Epithelial cell of esophagus (primary cell): ENCODE data around the gene SHISAL1.

ENCODE experiments used
- DNase-seq: peaks from one replicate; pipeline ENCODE4 v3.0.0; 2010; ENCODE audit warnings: low read depth
- H3K4me3 ChIP-seq: 2 replicates; pipeline ENCODE4 v1.5.1; 2011; ENCODE audit warnings: mild to moderate bottlenecking, low read length, control low read depth
- CTCF ChIP-seq: IDR thresholded peaks from 2 replicates; pipeline ENCODE4 v1.5.1; 2011; ENCODE audit warnings: low read depth, mild to moderate bottlenecking, low read length, control low read depth, inconsistent platforms; ENCODE audit not compliant: insufficient read depth; ENCODE audit errors: missing control alignments

Gene SHISAL1

DNA sequence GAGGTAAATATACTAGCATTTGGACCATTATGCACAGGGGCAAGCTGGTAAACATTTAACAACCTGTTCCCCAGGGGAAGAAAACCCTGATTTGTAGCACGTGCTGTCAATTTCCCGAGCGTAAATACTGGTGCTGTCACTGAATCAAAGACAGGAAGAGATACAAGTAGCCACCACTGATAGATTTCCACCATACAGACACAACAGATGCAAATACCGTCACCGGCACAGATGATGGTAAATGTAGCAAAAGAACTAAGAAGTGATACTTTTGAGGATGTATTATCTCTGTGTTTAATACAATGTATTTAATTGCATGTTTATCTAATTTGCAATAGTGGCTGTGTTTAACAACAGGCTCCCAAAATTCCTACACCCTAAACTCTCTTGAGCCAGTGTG, 39.6 kb downstream of the SHISAL1 start:
- TF ChIP-seq CTCF = no peak

DNA sequence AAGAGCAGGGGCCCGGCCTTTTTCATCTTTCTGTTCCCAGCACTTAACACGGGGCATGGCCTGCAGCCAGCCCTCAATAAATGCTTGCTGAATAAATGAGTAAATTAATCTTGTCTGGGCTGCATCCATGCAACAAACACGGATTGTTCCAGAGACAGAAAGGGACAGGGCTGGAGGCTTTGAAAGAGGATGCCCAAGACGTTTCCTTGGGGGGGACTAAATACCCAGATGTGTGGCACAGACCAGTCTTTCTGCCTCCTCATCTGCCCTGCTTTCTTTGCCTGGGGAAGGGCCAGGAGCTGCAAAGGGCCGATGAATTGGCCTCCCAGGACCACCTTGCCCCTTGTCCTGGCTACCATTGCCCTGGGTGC, 40.4 kb downstream of the SHISAL1 start:
- no peak for DNase-seq
- no peak for TF ChIP-seq CTCF

More for the DNA sequence above, 39.6 kb downstream of the SHISAL1 start:
- no peak for DNase-seq
- no peak overlapping the region for H3K4me3 ChIP-seq

DNA sequence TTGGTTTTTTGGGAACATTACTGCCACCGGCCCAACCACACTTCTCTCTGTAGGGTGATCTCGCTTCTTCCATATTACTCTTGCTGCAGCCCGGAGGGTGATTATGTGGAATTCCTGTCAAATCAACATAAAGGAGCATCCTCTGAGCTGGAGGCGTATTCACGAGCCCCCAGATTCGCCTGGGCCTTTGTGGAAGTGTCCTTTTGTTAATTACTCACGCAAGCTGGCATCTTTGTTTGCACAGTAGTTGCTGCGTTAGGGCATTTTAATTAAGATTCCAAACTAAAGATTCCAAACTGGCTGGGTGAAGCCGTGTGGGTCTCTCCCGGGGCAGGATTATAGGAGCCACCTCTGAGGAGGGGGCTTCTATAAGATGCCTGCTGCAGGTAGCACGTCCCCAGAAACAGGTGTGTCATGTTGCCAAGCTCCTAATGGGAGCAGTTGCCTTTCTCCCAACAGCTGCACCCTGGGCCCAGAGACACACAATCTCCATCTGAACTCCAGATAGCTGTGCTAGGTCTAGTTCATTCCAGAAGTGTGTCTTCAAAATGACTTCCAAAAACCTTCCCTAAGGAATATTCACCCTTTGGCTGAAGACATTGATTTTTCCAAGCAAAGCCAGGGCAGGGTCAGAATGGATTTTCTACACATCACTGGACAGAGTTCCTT, 40.9 kb downstream of the SHISAL1 start:
- no peak for TF ChIP-seq CTCF
- no peak for DNase-seq

More for the DNA sequence above, 40.4 kb downstream of the SHISAL1 start:
- H3K4me3 ChIP-seq = no peak overlapping the region

DNA sequence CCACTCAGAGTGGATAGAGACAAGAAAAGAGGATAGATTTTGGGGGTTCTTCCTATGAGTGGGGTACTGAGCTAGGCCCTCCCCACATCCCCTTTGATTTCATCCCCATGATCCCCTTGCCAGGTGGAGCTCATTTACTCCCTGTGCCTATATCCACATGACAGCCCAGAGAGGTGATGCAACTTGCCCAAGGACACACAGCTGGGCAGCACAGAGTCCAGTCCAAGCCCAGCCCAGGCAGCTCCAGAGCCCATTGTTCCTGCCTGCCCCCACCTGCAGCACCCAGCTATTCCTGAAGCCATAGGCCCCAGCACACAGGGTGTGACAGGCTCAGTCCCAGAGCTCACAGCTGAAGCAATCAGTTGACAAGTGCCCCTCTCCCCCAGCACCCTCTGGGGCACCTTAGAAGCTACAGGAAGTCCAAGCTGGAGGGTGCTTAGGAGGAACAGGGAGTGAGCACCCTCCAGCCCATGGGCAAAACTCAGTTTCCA, 41.7 kb downstream of the SHISAL1 start:
- DNase-seq = no peak
- no peak for TF ChIP-seq CTCF
- no peak overlapping the region for H3K4me3 ChIP-seq

More for the DNA sequence above, 40.9 kb downstream of the SHISAL1 start:
- H3K4me3 ChIP-seq = no peak overlapping the region

DNA sequence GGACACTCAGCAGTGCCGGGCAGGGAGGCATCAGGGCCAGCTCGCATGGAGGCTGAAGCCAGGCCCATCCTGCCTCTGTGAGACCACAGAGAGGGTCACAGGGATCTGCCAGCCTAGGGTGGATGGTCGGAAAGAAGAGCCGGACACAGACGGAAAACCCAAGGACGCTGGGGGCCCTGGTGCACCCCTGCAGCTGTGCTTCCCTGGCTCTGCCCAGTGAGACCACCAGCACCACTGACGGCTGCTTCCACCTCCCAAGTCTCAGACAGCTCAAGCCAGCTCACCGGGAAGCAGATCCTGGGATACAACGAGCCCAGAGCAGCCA, 42.2 kb downstream of the SHISAL1 start:
- no peak overlapping the region for H3K4me3 ChIP-seq
- no peak for TF ChIP-seq CTCF
- DNase-seq = no peak

DNA sequence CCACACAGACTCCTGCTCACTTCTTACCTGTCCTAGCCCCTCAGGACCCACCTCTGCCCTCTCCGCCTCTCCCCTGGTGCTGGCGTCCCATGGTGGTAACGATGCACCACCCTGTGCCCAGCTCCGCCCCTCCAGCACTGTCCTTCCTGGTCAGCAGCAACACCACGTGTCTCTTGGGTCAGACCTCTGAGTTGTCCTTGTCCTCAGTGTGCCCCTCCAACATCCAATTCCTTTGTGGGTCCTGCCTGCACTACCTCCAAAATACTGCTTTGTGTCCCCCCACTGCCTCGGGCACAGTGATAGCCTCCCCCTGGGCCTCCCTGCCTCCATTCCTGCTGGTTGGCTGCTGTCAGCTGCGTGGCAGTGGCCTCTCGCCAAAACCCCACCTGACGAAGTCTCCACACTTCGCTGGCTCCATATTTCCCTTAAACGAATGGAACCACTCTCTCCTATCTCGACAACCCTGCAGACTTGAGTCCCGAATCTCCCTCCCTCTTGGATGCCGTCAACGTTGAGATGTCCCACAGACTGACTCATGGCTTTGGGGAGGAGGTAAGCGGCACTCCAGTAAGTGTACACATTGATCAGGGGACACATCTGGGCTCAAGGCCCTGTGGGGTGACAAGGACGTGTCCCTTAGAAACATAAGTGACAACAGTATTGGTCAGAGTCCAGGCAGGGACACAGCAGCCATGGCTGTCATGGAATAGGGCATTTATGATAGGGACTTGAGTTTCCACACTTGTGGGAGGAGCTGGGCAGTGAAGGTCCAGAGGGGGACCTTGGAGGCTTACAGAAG, 42.8 kb downstream of the SHISAL1 start:
- no peak for DNase-seq
- H3K4me3 ChIP-seq = no peak overlapping the region
- no peak for TF ChIP-seq CTCF
